Measurements from ENCODE around the gene CDCA5.

DNA sequence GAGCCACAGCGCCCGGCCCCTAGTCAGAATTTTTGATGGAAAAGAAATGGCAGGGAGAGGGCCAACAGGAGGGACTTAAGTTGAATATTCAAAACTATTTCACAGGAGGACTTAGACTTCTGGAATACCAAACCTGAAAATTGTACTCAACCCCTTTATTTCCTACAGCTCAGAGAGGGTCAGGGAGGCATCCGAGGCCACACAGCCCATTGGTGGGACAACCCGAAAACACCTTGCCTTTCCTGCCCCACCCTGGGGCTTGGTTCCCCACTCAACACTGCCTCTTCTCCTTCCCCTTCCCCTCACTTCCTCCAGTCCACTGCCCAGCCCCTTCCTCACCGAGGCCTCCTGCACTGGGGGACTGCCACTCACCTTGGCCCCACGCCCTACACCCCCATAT lies 26.8 kb downstream of the CDCA5 start:
- no peak for TF ChIP-seq POLR2A (IDR thresholded peaks at IDR 0.05)
- TF ChIP-seq CTCF (IDR thresholded peaks at IDR 0.05) = no peak
